Endothelial cell (in vitro differentiated cells): ENCODE data around the gene SPDYE2B. TPM values are rescaled to one million over a fixed set of nuclear protein-coding genes. Genes with fewer than 3 reads are reported as not detected.
"Not testable (repeated sequence)": the region's sequence is repeated elsewhere in the genome, so short reads cannot be mapped to it uniquely, and the experiment has no call there.

Experiments used
- DNase-seq: peaks from one replicate; pipeline ENCODE4 v3.0.0; 2021; ENCODE audit warnings: low spot score
- H3K27ac Mint-ChIP-seq: one replicate; pipeline ENCODE4 v1.8.0; 2021; ENCODE audit warnings: mixed read lengths, inconsistent platforms; ENCODE audit not compliant: unreplicated experiment
- H3K27me3 Mint-ChIP-seq: one replicate; pipeline ENCODE4 v1.8.0; 2021; ENCODE audit warnings: mild to moderate bottlenecking, moderate library complexity, mixed read lengths, inconsistent platforms; ENCODE audit not compliant: unreplicated experiment
- H3K36me3 Mint-ChIP-seq: one replicate; pipeline ENCODE4 v1.8.0; 2021; ENCODE audit warnings: mild to moderate bottlenecking, low read depth, mixed read lengths, inconsistent platforms; ENCODE audit not compliant: unreplicated experiment
- H3K4me1 Mint-ChIP-seq: one replicate; pipeline ENCODE4 v1.8.0; 2021; ENCODE audit warnings: mild to moderate bottlenecking, mixed read lengths, inconsistent platforms; ENCODE audit not compliant: unreplicated experiment
- H3K4me3 Mint-ChIP-seq: one replicate; pipeline ENCODE4 v1.8.0; 2021; ENCODE audit warnings: mild to moderate bottlenecking, mixed read lengths, inconsistent platforms; ENCODE audit not compliant: unreplicated experiment
- H3K9me3 Mint-ChIP-seq: one replicate; pipeline ENCODE4 v1.8.0; 2021; ENCODE audit warnings: mixed read lengths, inconsistent platforms; ENCODE audit not compliant: unreplicated experiment
- total RNA-seq: library from RNA; stranded (reverse); fragmentation: NEBNext Ultra II Directional; extraction: Animal tissue kit (Norgen Biotek cat#: 25700); gene quantifications from one replicate; pipeline ENCODE4 v1.2.1, GENCODE V29; 2021; ENCODE audit not compliant: unreplicated experiment

SPDYE2B gene
- total RNA-seq, 1 donor from 2014 or later = not detected

- H3K27ac Mint-ChIP-seq, H3K27me3 Mint-ChIP-seq, H3K9me3 Mint-ChIP-seq, H3K4me1 Mint-ChIP-seq, H3K4me3 Mint-ChIP-seq, H3K36me3 Mint-ChIP-seq, DNase-seq: not testable (repeated sequence)
Observed at GRCh38 chr7:102690602-102691001, 40.5 kb downstream of the SPDYE2B start.

- not testable (repeated sequence) for H3K27ac Mint-ChIP-seq, DNase-seq, H3K4me3 Mint-ChIP-seq, H3K4me1 Mint-ChIP-seq, H3K36me3 Mint-ChIP-seq, H3K27me3 Mint-ChIP-seq, H3K9me3 Mint-ChIP-seq
Observed at GRCh38 chr7:102694008-102694407, 43.9 kb downstream of the SPDYE2B start.

GRCh38 chr7:102695033-102695552 is 45.0 kb downstream of the SPDYE2B start:
- DNase-seq, H3K4me1 Mint-ChIP-seq, H3K27me3 Mint-ChIP-seq, H3K9me3 Mint-ChIP-seq, H3K4me3 Mint-ChIP-seq, H3K27ac Mint-ChIP-seq, H3K36me3 Mint-ChIP-seq: not testable (repeated sequence)

GRCh38 chr7:102696009-102696408 is 45.9 kb downstream of the SPDYE2B start:
- H3K4me3 Mint-ChIP-seq, H3K27me3 Mint-ChIP-seq, DNase-seq, H3K9me3 Mint-ChIP-seq, H3K4me1 Mint-ChIP-seq, H3K36me3 Mint-ChIP-seq, H3K27ac Mint-ChIP-seq: not testable (repeated sequence)

GRCh38 chr7:102697642-102698512 is 47.8 kb downstream of the SPDYE2B start:
- H3K4me3 Mint-ChIP-seq, DNase-seq, H3K9me3 Mint-ChIP-seq, H3K27me3 Mint-ChIP-seq, H3K27ac Mint-ChIP-seq, H3K36me3 Mint-ChIP-seq, H3K4me1 Mint-ChIP-seq: not testable (repeated sequence)

- H3K9me3 Mint-ChIP-seq = not testable (repeated sequence)
Observed at GRCh38 chr7:102698962-102699750, 49.0 kb downstream of the SPDYE2B start.

More at GRCh38 chr7:102698962-102699750, 49.0 kb downstream of the SPDYE2B start:
- H3K27me3 Mint-ChIP-seq, H3K27ac Mint-ChIP-seq, DNase-seq, H3K4me3 Mint-ChIP-seq, H3K36me3 Mint-ChIP-seq, H3K4me1 Mint-ChIP-seq: not testable (repeated sequence)

Other genes with a start within 250 kb of the SPDYE2B start
- 39.3 TPM for gene ORAI2, start 216.7 kb upstream of the SPDYE2B start, total RNA-seq
- gene ALKBH4, start 185.5 kb upstream of the SPDYE2B start, total RNA-seq = 11.5 TPM
- gene LRWD1, start 185.3 kb upstream of the SPDYE2B start, total RNA-seq = 30.3 TPM
- 48.1 TPM for gene POLR2J, start 171.4 kb upstream of the SPDYE2B start, total RNA-seq
- 6.2 TPM for gene RASA4B, start 132.5 kb upstream of the SPDYE2B start, total RNA-seq
- gene UPK3BL2, start 106.6 kb upstream of the SPDYE2B start, total RNA-seq = 9.3 TPM
- gene SPDYE2, start 99.1 kb upstream of the SPDYE2B start, total RNA-seq = not detected
- 22.0 TPM for gene POLR2J3, start 77.7 kb upstream of the SPDYE2B start, total RNA-seq
- 20.4 TPM for gene RASA4, start 33.6 kb upstream of the SPDYE2B start, total RNA-seq
- gene UPK3BL1, start 7.5 kb upstream of the SPDYE2B start, total RNA-seq = 17.4 TPM
- 9.4 TPM for gene POLR2J2, start 21.3 kb downstream of the SPDYE2B start, total RNA-seq
- 2.7 TPM for gene FAM185A, start 98.7 kb downstream of the SPDYE2B start, total RNA-seq